HG03025 (cell line): ENCODE data around the gene TNFAIP3.
"Not testable (repeated sequence)": the region's sequence is repeated elsewhere in the genome, so short reads cannot be mapped to it uniquely, and the experiment has no call there.

Experiments used
- ATAC-seq: cut with Tn5 transposase; IDR thresholded peaks from one replicate; pipeline ENCODE4 v1.9.1; 2021; ENCODE audit warnings: mild to moderate bottlenecking, moderate library complexity; ENCODE audit not compliant: unreplicated experiment, low FRiP score

The TNFAIP3 gene

DNA sequence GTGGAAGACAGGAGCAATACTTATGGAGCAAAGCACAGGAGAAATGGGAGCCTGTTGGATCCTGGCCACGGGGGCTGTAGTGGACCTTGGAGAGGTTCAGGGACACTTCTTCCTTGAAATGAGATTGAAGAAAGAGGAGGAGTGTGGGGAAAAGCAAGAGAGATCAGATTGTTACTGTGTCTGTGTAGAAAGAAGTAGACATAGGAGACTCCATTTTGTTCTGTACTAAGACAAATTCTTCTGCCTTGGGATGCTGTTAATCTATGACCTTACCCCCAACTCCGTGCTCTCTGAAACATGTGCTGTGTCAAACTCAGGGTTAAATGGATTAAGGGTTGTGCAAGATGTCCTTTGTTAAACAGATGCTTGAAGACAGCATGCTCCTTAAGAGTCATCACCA is 22.7 kb upstream of the TNFAIP3 start:
- not testable (repeated sequence) for ATAC-seq

DNA sequence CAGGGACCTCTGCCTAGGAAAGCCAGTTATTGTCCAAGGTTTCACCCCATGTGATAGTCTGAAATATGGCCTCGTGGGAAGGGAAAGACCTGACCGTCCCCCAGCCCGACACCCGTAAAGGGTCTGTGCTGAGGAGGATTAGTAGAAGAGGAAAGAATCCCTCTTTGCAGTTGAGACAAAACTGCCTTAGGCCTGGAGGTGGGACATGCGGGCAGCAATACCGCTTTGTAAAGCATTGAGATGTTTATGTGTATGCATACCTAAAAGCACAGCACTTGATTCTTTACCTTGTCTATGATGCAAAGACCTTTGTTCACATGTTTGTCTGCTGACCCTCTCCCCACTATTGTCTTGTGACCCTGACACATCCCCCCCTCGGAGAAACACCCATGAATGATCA is 22.3 kb upstream of the TNFAIP3 start:
- not testable (repeated sequence) for ATAC-seq

DNA sequence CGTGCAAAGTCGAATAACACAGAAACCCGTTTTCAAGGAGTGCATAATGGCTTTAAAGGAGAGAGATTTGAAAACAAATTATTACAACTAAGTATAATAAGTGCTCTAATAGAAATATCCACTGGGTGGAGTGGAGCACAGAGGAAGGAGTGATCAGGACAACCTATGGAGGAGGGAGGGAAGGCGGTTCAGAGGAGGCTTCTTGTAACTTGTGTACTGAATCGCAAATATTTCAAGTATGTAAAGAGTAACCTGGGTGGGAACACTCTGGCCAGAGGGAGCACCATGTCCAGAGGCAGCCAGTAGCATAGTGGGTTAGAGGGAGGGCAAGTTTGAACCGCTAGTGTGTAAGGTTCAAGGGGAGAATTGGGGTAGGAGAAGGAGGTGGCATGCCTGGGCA is 21.6 kb upstream of the TNFAIP3 start:
- ATAC-seq = no peak

DNA sequence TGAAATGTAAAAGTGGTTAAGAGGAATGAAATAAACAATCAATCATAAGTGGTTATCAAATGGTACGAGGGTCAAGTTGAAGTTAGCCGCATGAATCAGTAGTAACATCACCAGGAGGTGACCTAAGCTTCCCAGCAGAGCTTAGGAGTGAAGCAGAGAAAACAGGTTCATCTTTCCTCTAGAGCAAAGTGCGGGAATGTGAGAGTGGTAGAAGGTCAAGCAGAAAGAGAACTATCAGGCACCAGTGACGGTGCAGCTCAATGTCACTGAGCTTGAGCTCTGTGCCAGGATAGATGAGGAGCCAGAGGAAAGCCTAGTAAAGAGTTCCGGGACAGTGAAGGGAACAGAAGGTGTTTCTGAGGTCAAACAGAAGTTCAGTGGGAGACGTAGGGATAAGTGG is 20.8 kb upstream of the TNFAIP3 start:
- no peak for ATAC-seq

DNA sequence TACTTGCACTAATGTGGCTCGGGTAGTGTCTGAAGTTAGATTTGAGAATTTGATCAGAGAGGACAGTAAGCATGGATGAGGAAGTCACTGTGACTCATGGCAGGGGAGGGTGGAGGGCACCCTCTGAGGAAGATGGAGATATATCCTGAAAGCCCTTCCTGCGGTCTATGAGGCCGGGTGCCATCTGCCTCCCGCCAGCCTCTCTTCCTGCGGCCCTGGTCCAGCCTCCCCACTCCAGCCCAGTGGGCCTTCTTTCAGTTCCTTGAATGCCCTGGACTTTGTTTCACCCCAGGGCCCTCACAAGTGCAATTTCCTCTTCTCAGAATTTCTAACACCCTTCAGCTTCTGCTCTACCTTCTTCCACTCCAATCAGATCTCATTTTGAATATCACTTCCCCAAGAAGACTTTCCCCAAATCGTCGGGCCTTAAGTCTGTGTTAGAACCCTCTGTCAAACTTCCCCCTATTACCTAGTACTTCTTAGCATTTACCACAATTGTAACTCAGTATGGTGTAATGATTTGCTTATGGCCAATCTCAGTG is 20.2 kb upstream of the TNFAIP3 start:
- ATAC-seq = no peak

DNA sequence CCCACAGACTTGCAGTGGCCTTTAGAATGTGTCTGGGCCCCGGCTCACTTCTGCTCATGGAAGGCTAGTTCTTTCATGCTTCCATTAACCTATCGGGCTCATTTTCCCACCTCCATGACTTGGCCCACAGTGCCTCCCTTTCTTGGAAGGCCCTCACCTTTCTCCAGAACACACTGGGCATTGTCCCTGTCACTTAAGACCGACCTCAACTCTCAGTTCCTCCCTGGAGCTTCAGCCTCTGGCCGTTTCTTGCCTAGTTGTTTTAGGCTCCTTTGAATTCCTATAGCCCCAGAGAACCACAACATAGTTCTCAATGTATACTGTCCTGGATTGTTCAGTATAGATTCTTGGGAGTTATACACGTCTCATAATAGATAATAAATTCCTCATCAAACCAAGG is 19.3 kb upstream of the TNFAIP3 start:
- ATAC-seq = no peak

DNA sequence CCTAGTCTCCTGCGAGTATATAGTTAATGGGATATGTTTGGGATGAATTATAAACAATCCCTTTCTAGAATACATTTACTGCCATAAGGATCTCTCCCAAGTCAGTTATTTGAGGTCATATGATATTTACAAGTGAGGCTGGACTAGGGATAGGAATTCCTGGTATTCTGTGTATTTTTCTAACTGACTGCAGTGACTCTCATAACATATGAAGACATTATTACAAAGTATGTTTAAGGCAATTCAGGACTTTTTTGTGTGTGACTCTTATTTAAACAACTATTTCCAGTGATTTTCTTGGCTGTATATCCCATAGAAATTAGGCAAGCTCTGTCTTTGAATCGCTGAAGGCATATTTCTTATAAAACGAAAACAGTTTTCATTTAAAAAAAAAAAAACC is 18.4 kb upstream of the TNFAIP3 start:
- no peak for ATAC-seq

DNA sequence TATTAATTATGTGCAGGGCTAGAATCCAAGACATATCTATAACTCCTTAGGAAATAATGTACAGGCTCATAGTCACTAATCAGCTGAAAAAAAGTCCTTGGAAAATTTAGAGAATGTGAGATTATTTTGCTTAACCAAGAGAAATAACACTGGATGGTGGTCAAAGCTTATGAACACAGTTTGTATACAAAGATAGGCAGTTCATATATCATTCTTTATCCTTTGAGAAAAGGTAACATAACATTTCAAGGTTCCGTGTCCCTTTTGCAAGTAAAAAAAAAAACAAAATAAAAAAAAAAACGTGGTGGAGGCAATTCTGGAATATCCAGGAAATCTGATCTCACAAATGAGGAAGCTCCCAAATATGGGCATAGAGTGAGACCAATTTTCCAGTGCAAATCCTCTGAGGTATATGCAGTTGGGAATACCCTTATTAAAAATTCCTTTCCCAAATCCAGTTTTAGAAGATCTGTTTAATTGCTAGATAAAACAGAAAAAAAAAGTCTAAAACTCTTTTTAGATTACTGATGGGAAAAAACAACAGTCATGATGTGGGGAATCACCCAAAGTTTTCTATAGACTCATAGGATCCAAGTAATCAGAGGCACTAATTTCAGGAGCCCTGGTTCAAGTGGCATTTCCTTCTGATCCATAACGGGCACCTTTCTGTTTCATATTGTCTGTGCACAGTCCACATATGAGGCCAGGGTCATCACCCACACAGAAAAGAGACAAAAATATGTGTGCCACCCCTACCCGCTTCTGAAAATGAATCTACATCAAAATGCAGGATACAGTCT is 17.7 kb upstream of the TNFAIP3 start:
- ATAC-seq = no peak

DNA sequence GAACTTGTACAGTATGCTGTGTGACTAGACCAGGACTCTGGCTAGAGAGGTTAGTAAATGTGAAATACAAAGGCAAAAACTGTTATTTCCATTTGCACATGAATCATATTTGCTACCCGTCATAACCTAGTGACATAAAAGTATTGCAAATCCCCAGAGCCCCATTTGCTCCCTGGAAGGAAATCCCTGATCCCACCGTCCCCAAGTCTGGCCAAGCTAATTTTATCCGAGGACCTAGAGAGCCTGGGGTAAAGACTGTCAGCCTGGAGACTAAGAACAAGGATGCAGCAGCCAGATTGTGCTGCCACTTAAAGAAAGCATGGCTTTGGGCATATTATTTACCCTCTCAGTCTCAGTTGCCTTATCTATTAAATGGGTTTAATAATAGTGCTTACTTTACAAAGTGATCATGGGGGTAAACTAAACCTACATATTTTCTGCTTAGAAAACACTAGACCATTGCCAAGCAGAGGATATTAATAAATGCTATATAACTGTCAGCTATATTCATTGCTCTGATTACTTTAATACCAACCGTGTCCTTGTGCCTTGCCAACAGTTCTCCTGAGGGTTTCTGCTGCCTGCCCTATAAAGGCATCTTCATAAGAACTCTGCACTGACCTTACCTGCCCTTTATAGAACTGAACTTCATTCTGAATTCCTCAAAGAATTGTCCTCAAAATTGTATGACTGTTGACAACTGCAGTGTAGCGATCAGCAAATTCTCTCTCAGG is 16.9 kb upstream of the TNFAIP3 start:
- ATAC-seq = no peak

DNA sequence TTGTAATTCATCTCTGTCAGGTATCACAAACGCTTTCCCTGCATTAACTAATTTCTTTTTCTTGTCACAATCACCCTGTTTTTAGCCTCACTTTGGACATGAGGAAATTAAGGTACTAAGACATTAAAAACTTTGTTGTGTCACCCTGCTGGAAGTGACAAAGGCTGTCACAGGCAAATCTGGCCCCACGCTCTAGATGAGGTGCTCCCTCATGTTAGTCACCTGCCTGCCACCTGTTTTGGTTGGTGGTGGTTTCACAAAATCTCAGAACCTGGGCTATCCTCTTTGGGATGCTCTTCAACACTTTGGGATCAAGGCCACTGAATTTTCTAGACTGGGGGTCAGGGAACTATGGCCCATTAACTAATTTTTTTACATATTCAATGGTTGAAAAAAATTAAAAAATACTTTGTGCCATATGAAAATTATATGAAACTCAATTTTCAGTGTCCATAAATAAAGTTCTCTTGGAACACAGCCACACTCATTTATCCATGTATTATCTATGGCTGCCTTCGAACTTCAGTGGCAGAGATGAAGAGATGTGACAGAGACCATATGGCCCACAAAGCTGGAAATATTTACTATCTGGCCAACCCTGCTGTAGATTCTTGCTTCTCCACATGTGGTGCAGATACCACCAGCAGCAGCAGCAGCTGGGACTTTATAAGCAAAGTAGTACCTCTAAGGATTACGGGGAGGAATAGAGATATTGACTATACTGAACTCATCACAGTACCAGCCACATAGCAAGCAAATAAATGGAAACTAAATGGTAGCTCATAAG is 16.1 kb upstream of the TNFAIP3 start:
- no peak for ATAC-seq

DNA sequence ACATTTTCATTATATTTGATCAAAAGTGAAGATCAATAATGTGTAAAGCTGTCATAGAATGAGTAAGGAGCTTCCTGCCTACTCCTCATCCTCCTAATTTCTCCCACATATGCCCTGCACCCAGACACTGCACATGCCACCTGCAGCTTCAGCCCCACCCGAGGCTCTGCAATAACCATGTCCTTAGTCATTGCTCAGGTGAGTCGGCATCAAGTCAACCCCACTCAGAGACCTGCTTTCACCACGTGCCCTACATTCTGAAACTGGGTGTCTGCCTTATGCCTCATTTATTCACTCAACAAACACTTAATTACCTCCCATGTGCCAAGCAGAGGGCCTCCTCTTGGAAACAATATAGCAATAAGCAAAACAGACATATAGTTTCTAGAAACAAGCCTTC is 15.4 kb upstream of the TNFAIP3 start:
- ATAC-seq = no peak

DNA sequence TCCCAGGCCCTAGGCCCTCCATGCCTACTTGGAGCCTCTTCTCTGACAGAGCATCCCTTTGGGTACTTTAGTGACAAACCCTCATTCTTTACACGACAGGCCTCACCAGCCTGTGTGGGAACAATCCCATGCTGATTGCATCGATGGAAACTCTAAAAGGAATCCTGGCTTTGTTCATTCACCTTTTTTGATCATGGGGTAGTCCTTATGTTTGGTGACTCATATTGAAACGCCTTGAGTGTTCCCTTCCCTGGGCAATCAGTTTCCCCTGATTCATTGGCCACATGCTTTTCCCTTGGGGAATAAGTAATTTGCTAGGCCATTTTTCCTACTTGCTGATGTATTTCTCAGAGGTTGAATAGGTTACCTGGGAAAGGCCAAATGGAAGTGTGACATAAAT is 14.7 kb upstream of the TNFAIP3 start:
- no peak for ATAC-seq

DNA sequence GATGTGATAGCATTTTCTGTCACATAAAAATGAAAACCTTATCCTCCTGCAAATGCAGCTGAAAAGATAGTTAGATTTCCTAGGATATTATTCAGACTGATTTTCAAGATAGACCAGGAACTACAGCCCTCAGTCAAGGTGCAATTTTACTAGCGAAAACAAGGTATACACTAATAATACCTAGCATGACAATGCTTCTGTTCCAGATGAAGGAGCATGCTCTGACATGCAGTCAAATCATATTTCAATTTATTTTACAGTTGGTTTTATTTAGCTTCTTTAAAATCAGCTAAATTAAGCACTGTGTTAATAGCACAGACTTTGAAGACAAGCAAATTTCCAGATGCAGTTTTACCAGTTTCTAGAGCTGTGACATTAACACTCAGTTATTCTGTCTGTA is 14.2 kb upstream of the TNFAIP3 start:
- no peak for ATAC-seq

DNA sequence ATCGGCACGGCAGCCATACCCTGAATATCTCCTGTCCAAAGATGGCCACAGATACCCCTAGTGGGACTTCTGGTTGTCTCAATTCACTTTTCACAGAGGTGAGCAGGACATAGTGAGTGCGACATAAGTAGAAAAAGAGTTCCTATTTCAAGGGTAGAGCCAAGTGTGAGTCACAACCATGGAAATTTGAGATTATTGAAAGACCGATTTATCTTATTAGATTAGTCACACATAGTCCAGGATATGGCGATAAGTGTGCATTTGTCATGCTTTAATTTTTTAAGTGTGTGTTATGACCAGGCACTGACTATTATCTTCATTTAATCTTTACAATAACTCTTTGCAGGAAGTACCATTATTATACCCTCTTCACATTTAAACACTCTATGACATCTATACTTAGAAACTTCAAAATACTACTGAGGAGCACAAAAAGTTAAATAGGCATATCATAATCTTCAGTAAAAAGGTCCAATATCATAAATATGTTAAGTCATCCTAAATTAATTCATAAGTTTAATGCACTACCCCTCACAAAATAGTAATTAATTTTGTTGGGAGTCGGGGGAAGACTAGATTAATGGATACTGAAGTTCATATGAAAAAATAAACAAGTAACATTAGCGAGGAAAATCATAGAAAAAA is 13.4 kb upstream of the TNFAIP3 start:
- no peak for ATAC-seq

DNA sequence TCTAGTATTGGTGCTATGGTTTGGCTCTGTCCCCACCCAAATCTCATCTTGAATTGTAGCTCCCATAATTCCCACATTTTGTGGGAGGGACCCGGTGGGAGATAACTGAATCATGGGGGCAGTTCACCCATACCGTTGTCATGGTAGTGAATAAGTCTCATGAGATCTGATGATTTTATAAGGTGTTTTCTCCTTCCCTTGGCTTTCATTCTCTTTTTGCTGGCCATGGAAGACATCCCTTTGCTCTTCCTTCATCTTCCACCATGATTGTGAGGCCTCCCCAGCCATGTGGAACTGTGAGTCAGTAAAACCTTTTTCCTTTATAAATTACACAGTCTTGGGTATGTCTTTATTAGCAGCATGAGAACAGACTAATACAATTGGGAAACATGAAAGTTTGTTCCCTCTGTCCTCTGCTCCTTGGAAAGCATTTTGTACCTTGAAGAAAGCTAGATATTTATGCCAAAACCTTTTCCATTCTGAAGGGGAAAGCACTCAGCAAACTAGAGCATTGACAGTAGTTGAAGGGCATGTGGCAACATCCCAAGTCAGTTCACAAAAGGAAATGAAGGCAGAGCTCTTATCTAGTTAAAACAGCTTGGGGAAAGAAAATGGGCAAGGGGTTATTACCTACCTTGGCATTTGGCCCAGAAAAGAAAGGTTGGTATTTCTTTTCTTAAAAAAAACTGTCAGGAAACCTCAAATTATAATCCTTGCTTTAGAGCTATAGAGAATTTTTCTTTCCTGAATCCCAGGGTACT is 10.7 kb upstream of the TNFAIP3 start:
- no peak for ATAC-seq

DNA sequence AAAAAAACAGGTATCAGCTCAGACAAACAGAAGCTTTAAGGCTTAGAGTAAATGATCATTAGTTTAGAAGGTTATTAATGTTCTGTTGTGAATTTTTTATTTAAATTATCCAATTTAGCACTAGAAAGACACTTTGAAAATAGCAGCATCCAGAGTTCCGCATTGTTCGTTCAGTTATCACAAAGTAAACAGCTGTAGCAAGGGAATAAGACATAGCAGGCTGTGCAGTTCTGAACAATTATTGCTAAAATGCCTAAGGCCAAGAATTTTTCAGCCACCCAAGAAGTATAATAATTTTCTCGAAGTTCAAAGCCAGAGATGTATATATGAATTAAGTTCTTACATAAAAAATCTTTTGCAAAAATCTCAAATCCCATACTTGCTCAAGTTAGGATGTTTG is 8.0 kb upstream of the TNFAIP3 start:
- ATAC-seq = no peak

DNA sequence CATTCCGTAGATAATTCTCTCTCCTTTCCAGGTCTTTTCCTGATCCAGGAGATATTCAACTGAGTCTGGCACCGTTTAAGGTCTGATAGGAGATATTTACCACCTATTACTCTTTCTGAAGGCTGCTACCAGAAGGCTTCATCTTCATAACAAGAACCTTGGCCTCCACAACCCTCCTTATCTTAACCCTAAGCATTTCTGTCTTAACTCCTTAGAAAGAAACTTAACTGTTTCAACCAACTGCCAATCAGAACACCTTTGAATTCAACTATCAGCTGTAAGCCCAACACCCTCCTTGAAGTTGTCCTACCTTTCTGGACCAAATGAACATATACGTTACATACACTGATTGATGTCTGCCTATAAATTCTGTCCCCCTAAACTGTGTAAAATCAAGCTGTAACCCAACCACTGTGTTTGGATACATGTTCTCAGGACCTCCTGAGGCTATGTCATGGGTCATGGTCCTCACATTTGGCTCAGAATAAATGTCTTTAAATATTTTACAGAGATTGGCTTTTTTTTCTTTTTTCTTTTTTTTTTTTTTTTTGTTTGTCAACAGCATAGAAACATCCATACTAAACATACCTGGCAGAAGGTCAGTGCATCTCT is 6.6 kb upstream of the TNFAIP3 start:
- no peak for ATAC-seq

DNA sequence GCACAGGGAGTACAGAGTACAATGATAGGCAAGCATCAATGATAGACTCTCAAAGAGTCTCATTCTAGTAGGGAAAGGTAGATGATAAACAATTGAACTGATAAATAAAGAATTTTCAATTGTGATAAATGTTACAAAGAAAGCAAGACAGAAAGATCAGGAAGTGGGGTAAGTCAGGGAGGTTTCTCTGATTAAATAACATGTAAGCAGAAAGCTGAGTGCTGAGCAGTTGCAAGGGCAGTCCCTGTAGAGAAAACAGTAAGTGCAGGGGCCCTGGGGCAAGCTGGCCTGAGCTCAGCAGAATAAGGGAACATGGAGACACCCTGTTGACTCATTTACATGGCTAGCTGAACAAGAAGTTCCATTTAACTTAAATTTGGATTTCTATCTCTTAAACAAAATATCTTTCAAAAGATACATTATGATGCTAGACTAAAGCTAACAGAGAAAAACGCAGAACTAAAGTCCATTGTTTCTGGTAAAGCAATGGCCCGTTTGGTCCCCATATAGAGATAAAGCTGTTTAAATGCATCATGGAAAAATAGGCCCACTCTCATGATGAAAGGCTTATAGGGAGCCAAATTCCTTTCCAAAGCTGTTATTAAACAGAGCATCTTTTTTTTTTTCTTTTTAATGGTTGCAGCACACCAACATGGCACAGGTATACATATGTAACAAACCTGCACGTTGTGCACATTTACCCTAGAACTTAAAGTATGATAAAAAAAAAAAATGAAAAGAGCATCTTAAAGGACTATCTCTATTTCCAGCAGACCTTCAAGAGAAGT is 5.3 kb upstream of the TNFAIP3 start:
- no peak for ATAC-seq
